ENCODE measurements around the gene ARHGAP31.

ARHGAP31 gene, protein sequence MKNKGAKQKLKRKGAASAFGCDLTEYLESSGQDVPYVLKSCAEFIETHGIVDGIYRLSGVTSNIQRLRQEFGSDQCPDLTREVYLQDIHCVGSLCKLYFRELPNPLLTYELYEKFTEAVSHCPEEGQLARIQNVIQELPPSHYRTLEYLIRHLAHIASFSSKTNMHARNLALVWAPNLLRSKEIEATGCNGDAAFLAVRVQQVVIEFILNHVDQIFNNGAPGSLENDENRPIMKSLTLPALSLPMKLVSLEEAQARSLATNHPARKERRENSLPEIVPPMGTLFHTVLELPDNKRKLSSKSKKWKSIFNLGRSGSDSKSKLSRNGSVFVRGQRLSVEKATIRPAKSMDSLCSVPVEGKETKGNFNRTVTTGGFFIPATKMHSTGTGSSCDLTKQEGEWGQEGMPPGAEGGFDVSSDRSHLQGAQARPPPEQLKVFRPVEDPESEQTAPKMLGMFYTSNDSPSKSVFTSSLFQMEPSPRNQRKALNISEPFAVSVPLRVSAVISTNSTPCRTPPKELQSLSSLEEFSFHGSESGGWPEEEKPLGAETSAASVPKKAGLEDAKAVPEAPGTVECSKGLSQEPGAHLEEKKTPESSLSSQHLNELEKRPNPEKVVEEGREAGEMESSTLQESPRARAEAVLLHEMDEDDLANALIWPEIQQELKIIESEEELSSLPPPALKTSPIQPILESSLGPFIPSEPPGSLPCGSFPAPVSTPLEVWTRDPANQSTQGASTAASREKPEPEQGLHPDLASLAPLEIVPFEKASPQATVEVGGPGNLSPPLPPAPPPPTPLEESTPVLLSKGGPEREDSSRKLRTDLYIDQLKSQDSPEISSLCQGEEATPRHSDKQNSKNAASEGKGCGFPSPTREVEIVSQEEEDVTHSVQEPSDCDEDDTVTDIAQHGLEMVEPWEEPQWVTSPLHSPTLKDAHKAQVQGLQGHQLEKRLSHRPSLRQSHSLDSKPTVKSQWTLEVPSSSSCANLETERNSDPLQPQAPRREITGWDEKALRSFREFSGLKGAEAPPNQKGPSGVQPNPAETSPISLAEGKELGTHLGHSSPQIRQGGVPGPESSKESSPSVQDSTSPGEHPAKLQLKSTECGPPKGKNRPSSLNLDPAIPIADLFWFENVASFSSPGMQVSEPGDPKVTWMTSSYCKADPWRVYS (N-terminal part only)

GRCh38 chr3:119293871-119294695 lies at the start of gene ARHGAP31:
ARHGAP31 (plus strand) TSS chr3:119294383; CDS start chr3:119294905, 522 bp downstream.
- Histone ChIP-seq H3K9me2 (replicated peaks; ENCODE audit: insufficient read depth, low read length) (no peaks in the 10 kb centered on the region), H3K27ac (ENCODE audit: low read depth, low read length) (no peak within 1 kb of the TSS), H2AFZ (ENCODE audit: low read depth, low read length, severe bottlenecking) (peak within 1 kb of the TSS; percentile 97), H3K4me3 (ENCODE audit: insufficient read depth, low read length, poor library complexity, severe bottlenecking) (peak within 1 kb of the TSS; percentile 46), H3K79me2 (ENCODE audit: insufficient read depth, low read length) (no peaks in the 10 kb centered on the region), H3K4me2 (ENCODE audit: low read depth, low read length, poor library complexity, severe bottlenecking) (peak within 1 kb of the TSS; percentile 71), H4K20me1 (ENCODE audit: low read depth, low read length) (no peaks in the 10 kb centered on the region), H3K9me3 (ENCODE audit: insufficient read depth, low read length) (no peaks in the 10 kb centered on the region), H3F3A (ENCODE audit: insufficient read depth) (no peaks in the 10 kb centered on the region), H3K36me3 (ENCODE audit: low read length) (no peaks in the 10 kb centered on the region), H3K9ac (ENCODE audit: low read length) (peak within 1 kb of the TSS; percentile 47), H3K27me3 (ENCODE audit: low read length) (no peaks in the 10 kb centered on the region)
- TF ChIP-seq EZH2phosphoT487 (conservative IDR thresholded peaks at IDR 0.05; ENCODE audit: low read length): no peak
- TF ChIP-seq, protein P1, sequence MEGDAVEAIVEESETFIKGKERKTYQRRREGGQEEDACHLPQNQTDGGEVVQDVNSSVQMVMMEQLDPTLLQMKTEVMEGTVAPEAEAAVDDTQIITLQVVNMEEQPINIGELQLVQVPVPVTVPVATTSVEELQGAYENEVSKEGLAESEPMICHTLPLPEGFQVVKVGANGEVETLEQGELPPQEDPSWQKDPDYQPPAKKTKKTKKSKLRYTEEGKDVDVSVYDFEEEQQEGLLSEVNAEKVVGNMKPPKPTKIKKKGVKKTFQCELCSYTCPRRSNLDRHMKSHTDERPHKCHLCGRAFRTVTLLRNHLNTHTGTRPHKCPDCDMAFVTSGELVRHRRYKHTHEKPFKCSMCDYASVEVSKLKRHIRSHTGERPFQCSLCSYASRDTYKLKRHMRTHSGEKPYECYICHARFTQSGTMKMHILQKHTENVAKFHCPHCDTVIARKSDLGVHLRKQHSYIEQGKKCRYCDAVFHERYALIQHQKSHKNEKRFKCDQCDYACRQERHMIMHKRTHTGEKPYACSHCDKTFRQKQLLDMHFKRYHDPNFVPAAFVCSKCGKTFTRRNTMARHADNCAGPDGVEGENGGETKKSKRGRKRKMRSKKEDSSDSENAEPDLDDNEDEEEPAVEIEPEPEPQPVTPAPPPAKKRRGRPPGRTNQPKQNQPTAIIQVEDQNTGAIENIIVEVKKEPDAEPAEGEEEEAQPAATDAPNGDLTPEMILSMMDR (IDR thresholded peaks at IDR 0.05; ENCODE audit: insufficient read depth, low read length, poor library complexity, severe bottlenecking): no peak

GRCh38 chr3:119245778-119246177 lies 48.4 kb upstream of the ARHGAP31 start:
- Histone ChIP-seq H3K9ac (ENCODE audit: low read length) (no peak overlapping the region), H3K9me3 (ENCODE audit: insufficient read depth, low read length) (no peaks in the 10 kb centered on the region)

GRCh38 chr3:119255214-119255613 lies 39.0 kb upstream of the ARHGAP31 start:
- H3K27me3 ChIP-seq (ENCODE audit: low read length): no peaks in the 10 kb centered on the region
- no peak overlapping the region for H3K27ac ChIP-seq (ENCODE audit: low read depth, low read length)
- no peak overlapping the region for H3K4me3 ChIP-seq (ENCODE audit: insufficient read depth, low read length, poor library complexity, severe bottlenecking)
- no peak overlapping the region for H2AFZ ChIP-seq (ENCODE audit: low read depth, low read length, severe bottlenecking)
- H3K79me2 ChIP-seq (ENCODE audit: insufficient read depth, low read length): no peaks in the 10 kb centered on the region
- no peak overlapping the region for H3K9ac ChIP-seq (ENCODE audit: low read length)
- no peaks in the 10 kb centered on the region for H3K36me3 ChIP-seq (ENCODE audit: low read length)
- H3F3A ChIP-seq (ENCODE audit: insufficient read depth): no peaks in the 10 kb centered on the region
- no peak overlapping the region for H3K4me2 ChIP-seq (ENCODE audit: low read depth, low read length, poor library complexity, severe bottlenecking)
- no peak for TF ChIP-seq EZH2phosphoT487 (conservative IDR thresholded peaks at IDR 0.05; ENCODE audit: low read length)
- TF ChIP-seq, protein P1 (IDR thresholded peaks at IDR 0.05; ENCODE audit: insufficient read depth, low read length, poor library complexity, severe bottlenecking): no peak
- no peaks in the 10 kb centered on the region for H3K9me3 ChIP-seq (ENCODE audit: insufficient read depth, low read length)
- no peaks in the 10 kb centered on the region for H3K9me2 ChIP-seq (replicated peaks; ENCODE audit: insufficient read depth, low read length)
- no peaks in the 10 kb centered on the region for H4K20me1 ChIP-seq (ENCODE audit: low read depth, low read length)

More at GRCh38 chr3:119245778-119246177, 48.4 kb upstream of the ARHGAP31 start:
- no peak overlapping the region for H3K4me2 ChIP-seq (ENCODE audit: low read depth, low read length, poor library complexity, severe bottlenecking)
- H3K79me2 ChIP-seq (ENCODE audit: insufficient read depth, low read length): no peaks in the 10 kb centered on the region
- H2AFZ ChIP-seq (ENCODE audit: low read depth, low read length, severe bottlenecking): no peak overlapping the region
- TF ChIP-seq, protein P1 (IDR thresholded peaks at IDR 0.05; ENCODE audit: insufficient read depth, low read length, poor library complexity, severe bottlenecking): no peak
- no peak overlapping the region for H3K27ac ChIP-seq (ENCODE audit: low read depth, low read length)
- H3K27me3 ChIP-seq (ENCODE audit: low read length): no peaks in the 10 kb centered on the region
- H3K36me3 ChIP-seq (ENCODE audit: low read length): no peaks in the 10 kb centered on the region
- no peaks in the 10 kb centered on the region for H4K20me1 ChIP-seq (ENCODE audit: low read depth, low read length)
- H3K9me2 ChIP-seq (replicated peaks; ENCODE audit: insufficient read depth, low read length): no peaks in the 10 kb centered on the region
- no peak overlapping the region for H3K4me3 ChIP-seq (ENCODE audit: insufficient read depth, low read length, poor library complexity, severe bottlenecking)
- H3F3A ChIP-seq (ENCODE audit: insufficient read depth): peaks cover 6% of the 10 kb centered on the region

Data from SU-DHL-6 (cell line).